GM12874 (cell line): ENCODE measurements around the gene CNOT6.

Experiments
- CTCF ChIP-seq: IDR thresholded peaks from 2 replicates; pipeline ENCODE4 v1.5.1; 2011; ENCODE audit warnings: low read depth, mild to moderate bottlenecking, control low read depth, low read length, moderate library complexity; ENCODE audit not compliant: insufficient read depth

Gene CNOT6

GRCh38 chr5:180494060-180494509 lies at the start of gene CNOT6:
Gene CNOT6 (plus strand): TSS chr5:180494379. CDS start chr5:180529277, 34,898 bp downstream.
- no peak for TF ChIP-seq CTCF

- no peak for TF ChIP-seq CTCF
Measured at GRCh38 chr5:180454752-180455151, 39.4 kb upstream of the CNOT6 start.

- TF ChIP-seq CTCF: no peak
Measured at GRCh38 chr5:180455872-180456271, 38.3 kb upstream of the CNOT6 start.

- no peak for TF ChIP-seq CTCF
Measured at GRCh38 chr5:180456792-180457191, 37.4 kb upstream of the CNOT6 start.

GRCh38 chr5:180460834-180461233 lies 33.3 kb upstream of the CNOT6 start:
- TF ChIP-seq CTCF: no peak

- TF ChIP-seq CTCF: no peak
Measured at GRCh38 chr5:180461303-180461702, 32.9 kb upstream of the CNOT6 start.

- no peak for TF ChIP-seq CTCF
Measured at GRCh38 chr5:180463216-180463900, 30.8 kb upstream of the CNOT6 start.
